Astrocyte (in vitro differentiated cells and primary cell): ENCODE results near the gene COQ10B. TPM values are rescaled to one million over a fixed set of nuclear protein-coding genes. Genes with fewer than 3 reads are reported as not detected.

Source experiments
- DNase-seq: peaks from one replicate; pipeline ENCODE4 v3.0.0-alpha.2; 2010; ENCODE audit warnings: low read depth
- FAIRE-seq: peaks from 2 replicates; lab custom pipeline; 2011; peaks lifted over from hg19 to GRCh38; lab: Jason Lieb, UNC
- H2AFZ ChIP-seq: 2 replicates; pipeline ENCODE4 v1.6.0; 2012; ENCODE audit warnings: low read depth, low read length, inconsistent platforms
- H3K27ac ChIP-seq: 2 replicates; pipeline ENCODE4 v1.5.1; 2011; ENCODE audit warnings: low read depth, low read length, inconsistent platforms
- H3K27me3 ChIP-seq: 2 replicates; pipeline ENCODE4 v1.6.0; 2011; ENCODE audit warnings: low read length, inconsistent platforms; ENCODE audit not compliant: insufficient read depth
- H3K36me3 ChIP-seq: 2 replicates; pipeline ENCODE4 v1.5.1; 2011; ENCODE audit warnings: low read length, inconsistent platforms; ENCODE audit not compliant: insufficient read depth
- H3K4me1 ChIP-seq: 2 replicates; pipeline ENCODE4 v1.5.1; 2011; ENCODE audit warnings: low read length, inconsistent platforms; ENCODE audit not compliant: insufficient read depth
- H3K4me2 ChIP-seq: 2 replicates; pipeline ENCODE4 v1.6.0; 2012; ENCODE audit warnings: low read length, inconsistent platforms
- H3K4me3 ChIP-seq: 2 replicates; pipeline ENCODE4 v1.5.1; 2011; ENCODE audit warnings: low read depth, mild to moderate bottlenecking, low read length, inconsistent platforms; ENCODE audit not compliant: insufficient read depth
- H3K79me2 ChIP-seq: 2 replicates; pipeline ENCODE4 v1.6.0; 2012; ENCODE audit warnings: mild to moderate bottlenecking, low read length, inconsistent platforms; ENCODE audit not compliant: insufficient read depth
- H3K9ac ChIP-seq: 2 replicates; pipeline ENCODE4 v1.6.0; 2012; ENCODE audit warnings: mild to moderate bottlenecking, low read length, inconsistent platforms
- H3K9me3 ChIP-seq: 2 replicates; pipeline ENCODE4 v1.5.1; 2012; ENCODE audit warnings: low read depth, mild to moderate bottlenecking, low read length, inconsistent platforms; ENCODE audit not compliant: insufficient read depth
- H4K20me1 ChIP-seq: 2 replicates; pipeline ENCODE4 v1.6.0; 2012; ENCODE audit warnings: low read length, inconsistent platforms; ENCODE audit not compliant: insufficient read depth
- H3K27ac Mint-ChIP-seq: one replicate; pipeline ENCODE4 v1.8.0; 2021; ENCODE audit warnings: mild to moderate bottlenecking, mixed read lengths; ENCODE audit not compliant: unreplicated experiment
- H3K27me3 Mint-ChIP-seq: one replicate; pipeline ENCODE4 v1.8.0; 2021; ENCODE audit warnings: low read depth, mixed read lengths; ENCODE audit not compliant: unreplicated experiment
- H3K36me3 Mint-ChIP-seq: one replicate; pipeline ENCODE4 v1.8.0; 2021; ENCODE audit warnings: low read depth, mixed read lengths; ENCODE audit not compliant: unreplicated experiment
- H3K4me1 Mint-ChIP-seq: one replicate; pipeline ENCODE4 v1.8.0; 2021; ENCODE audit warnings: low read depth, mixed read lengths; ENCODE audit not compliant: unreplicated experiment
- H3K4me3 Mint-ChIP-seq: one replicate; pipeline ENCODE4 v1.8.0; 2021; ENCODE audit warnings: mild to moderate bottlenecking, moderate library complexity, mixed read lengths; ENCODE audit not compliant: unreplicated experiment
- H3K9me3 Mint-ChIP-seq: one replicate; pipeline ENCODE4 v1.8.0; 2021; ENCODE audit warnings: mild to moderate bottlenecking, mixed read lengths; ENCODE audit not compliant: unreplicated experiment
- CTCF ChIP-seq: IDR thresholded peaks from 2 replicates; pipeline ENCODE4 v1.5.1; 2011; ENCODE audit warnings: low read depth, mild to moderate bottlenecking, inconsistent platforms, low read length, moderate library complexity; ENCODE audit not compliant: insufficient read depth
- EZH2 ChIP-seq: IDR thresholded peaks from 2 replicates; pipeline ENCODE4 v1.6.1; 2012; ENCODE audit warnings: mild to moderate bottlenecking, low read length, inconsistent platforms; ENCODE audit not compliant: insufficient read depth
- total RNA-seq: library from RNA; stranded (reverse); gene quantifications from 2 replicates; pipeline ENCODE4 v1.2.1, GENCODE V29; 2021

The COQ10B gene
- total RNA-seq, 1 donor from 2014 or later: 46.0 TPM

DNA sequence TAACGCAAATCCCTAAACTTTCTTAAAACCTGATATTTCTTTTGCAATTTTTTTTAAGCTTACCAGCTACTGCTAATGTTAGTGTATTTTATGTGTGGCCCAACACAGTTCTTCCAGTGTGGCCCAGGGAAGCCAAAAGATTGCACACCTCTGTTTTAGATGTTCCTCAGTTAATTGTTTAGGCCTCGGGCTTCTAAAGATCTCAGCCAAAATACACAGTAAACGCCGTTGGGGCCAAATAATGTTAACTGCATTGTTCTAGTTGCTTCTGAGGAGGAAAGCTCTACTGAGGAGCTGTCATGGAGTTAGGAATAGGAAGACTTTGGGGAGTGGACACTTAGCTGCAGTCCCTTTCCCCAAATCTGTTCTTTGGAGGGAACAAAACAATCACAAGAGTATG lies 48.8 kb downstream of the COQ10B start:
- Histone ChIP-seq H2AFZ (no peak overlapping the region), H3K4me3 (peak overlapping the region; percentile 29), H3K4me2 (peak overlapping the region; percentile 85), H3K4me1 (peaks cover 10% of the 10 kb centered on the region), H4K20me1 (peaks cover 35% of the 10 kb centered on the region), H3K27ac (no peak overlapping the region), H3K9ac (no peak overlapping the region), H3K27me3 (no peaks in the 10 kb centered on the region), H3K79me2 (peaks cover 62% of the 10 kb centered on the region), H3K36me3 (peaks cover 23% of the 10 kb centered on the region), H3K9me3 (no peaks in the 10 kb centered on the region)
- H3K4me1 Mint-ChIP-seq: peaks cover 19% of the 10 kb centered on the region
- DNase-seq: no peak
- no peaks in the 10 kb centered on the region for H3K27me3 Mint-ChIP-seq
- TF ChIP-seq EZH2 (no peak), CTCF (no peak)
- H3K4me3 Mint-ChIP-seq: peak overlapping the region; percentile 95
- peak overlapping the region; percentile 63 for H3K27ac Mint-ChIP-seq
- no peaks in the 10 kb centered on the region for H3K9me3 Mint-ChIP-seq
- FAIRE-seq: no peak
- H3K36me3 Mint-ChIP-seq: peaks cover 6% of the 10 kb centered on the region

DNA sequence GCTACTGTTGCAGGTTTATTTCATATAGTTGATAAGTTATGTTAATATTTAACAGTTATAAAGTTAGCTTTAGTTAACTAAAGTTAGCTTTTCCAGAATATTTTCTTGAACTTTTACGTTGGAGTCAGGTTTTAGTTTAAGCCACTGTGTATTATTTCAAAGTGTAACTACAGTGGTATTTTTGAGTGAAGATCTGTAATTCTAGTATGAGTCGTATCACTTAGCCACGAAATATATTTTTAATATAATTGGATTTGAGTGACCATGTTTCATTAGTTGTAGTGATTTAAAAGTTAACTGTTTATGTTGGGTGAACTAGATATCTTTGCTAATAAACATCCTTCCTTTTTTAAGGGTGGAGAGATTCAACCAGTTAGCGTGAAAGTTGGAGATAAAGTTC lies 49.3 kb downstream of the COQ10B start:
- Mint-ChIP-seq H3K36me3 (peaks cover 5% of the 10 kb centered on the region), H3K27me3 (no peaks in the 10 kb centered on the region), H3K27ac (peak overlapping the region; percentile 63), H3K4me3 (no peak overlapping the region), H3K4me1 (peaks cover 14% of the 10 kb centered on the region), H3K9me3 (no peaks in the 10 kb centered on the region)
- Histone ChIP-seq H3K9ac (no peak overlapping the region), H3K79me2 (peaks cover 58% of the 10 kb centered on the region), H3K27me3 (no peaks in the 10 kb centered on the region), H3K4me2 (no peak overlapping the region), H3K27ac (no peak overlapping the region), H3K9me3 (no peaks in the 10 kb centered on the region), H4K20me1 (peaks cover 30% of the 10 kb centered on the region), H2AFZ (no peak overlapping the region), H3K4me1 (peaks cover 9% of the 10 kb centered on the region), H3K4me3 (no peak overlapping the region), H3K36me3 (peaks cover 23% of the 10 kb centered on the region)
- TF ChIP-seq EZH2 (no peak), CTCF (no peak)
- FAIRE-seq (no peak), DNase-seq (no peak)

DNA sequence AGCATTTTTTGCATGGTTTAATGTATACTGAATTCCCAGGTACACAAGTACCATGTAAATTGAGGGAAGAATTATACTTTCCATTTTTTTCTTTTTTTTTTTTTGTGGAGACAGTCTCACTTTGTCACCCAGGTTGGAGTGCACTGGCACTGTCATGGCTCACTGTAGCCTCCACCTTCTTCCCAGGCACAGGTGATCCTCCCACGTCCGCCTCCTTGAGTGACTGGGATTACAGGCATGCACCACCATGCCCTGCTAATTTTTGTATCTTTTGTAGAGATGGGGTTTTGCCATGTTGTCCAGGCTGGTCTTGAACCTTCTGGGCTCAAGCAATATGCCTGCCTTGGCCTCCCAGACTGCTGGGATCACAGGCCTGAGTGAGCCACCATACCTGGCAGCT lies 50.6 kb downstream of the COQ10B start:
- H3K4me2 ChIP-seq: no peak overlapping the region
- H3K27ac ChIP-seq: no peak overlapping the region
- no peaks in the 10 kb centered on the region for H3K9me3 Mint-ChIP-seq
- H3K36me3 ChIP-seq: peaks cover 19% of the 10 kb centered on the region
- no peaks in the 10 kb centered on the region for H3K27me3 Mint-ChIP-seq
- no peak for FAIRE-seq
- no peaks in the 10 kb centered on the region for H3K9me3 ChIP-seq
- H3K27me3 ChIP-seq: no peaks in the 10 kb centered on the region
- no peak overlapping the region for H2AFZ ChIP-seq
- peaks cover 5% of the 10 kb centered on the region for H3K4me1 ChIP-seq
- H3K4me3 ChIP-seq: no peak overlapping the region
- peaks cover 5% of the 10 kb centered on the region for H3K36me3 Mint-ChIP-seq
- peaks cover 17% of the 10 kb centered on the region for H4K20me1 ChIP-seq
- no peak overlapping the region for H3K4me3 Mint-ChIP-seq
- peaks cover 7% of the 10 kb centered on the region for H3K4me1 Mint-ChIP-seq
- DNase-seq: no peak
- no peak overlapping the region for H3K9ac ChIP-seq
- no peak for TF ChIP-seq EZH2
- no peak for TF ChIP-seq CTCF
- H3K79me2 ChIP-seq: peaks cover 44% of the 10 kb centered on the region
- no peak overlapping the region for H3K27ac Mint-ChIP-seq
